Neural progenitor cell (in vitro differentiated cells): ENCODE results near the gene PIP4K2A. TPM values are rescaled to one million over a fixed set of nuclear protein-coding genes. Genes with fewer than 3 reads are reported as not detected.

ENCODE experiments used
- DNase-seq: peaks from one replicate; pipeline ENCODE4 v3.0.0-alpha.2; 2016; ENCODE audit warnings: low spot score
- H2AFZ ChIP-seq: fragments of 200-600 bp; sonication (generic); replicated peaks from 2 replicates; pipeline ENCODE4 v1.6.1; 2016; ENCODE audit warnings: antibody characterized with exemption
- H3F3A ChIP-seq: fragments of 200-600 bp; sonication (generic); 2 replicates; pipeline ENCODE4 v1.6.1; 2016; ENCODE audit warnings: antibody characterized with exemption, low read depth
- H3K27ac ChIP-seq: fragments of 200-600 bp; sonication (generic); 2 replicates; pipeline ENCODE4 v1.5.1; 2016; ENCODE audit warnings: mild to moderate bottlenecking
- H3K27me3 ChIP-seq: fragments of 200-600 bp; sonication (generic); 2 replicates; pipeline ENCODE4 v1.6.1; 2016; ENCODE audit warnings: mild to moderate bottlenecking, moderate library complexity
- H3K36me3 ChIP-seq: fragments of 200-600 bp; sonication (generic); 2 replicates; pipeline ENCODE4 v1.5.1; 2016
- H3K4me1 ChIP-seq: fragments of 200-600 bp; sonication (generic); 2 replicates; pipeline ENCODE4 v1.6.1; 2016; ENCODE audit warnings: mixed run types
- H3K4me2 ChIP-seq: fragments of 200-600 bp; sonication (generic); 2 replicates; pipeline ENCODE4 v1.6.1; 2016
- H3K4me3 ChIP-seq: fragments of 200-600 bp; sonication (generic); 2 replicates; pipeline ENCODE4 v1.5.1; 2016
- H3K79me2 ChIP-seq: fragments of 200-600 bp; sonication (generic); 2 replicates; pipeline ENCODE4 v1.6.1; 2016; ENCODE audit warnings: low read depth
- H3K9ac ChIP-seq: fragments of 200-600 bp; sonication (generic); 2 replicates; pipeline ENCODE4 v1.6.1; 2016
- H3K9me3 ChIP-seq: fragments of 200-600 bp; sonication (generic); 2 replicates; pipeline ENCODE4 v1.5.1; 2016; ENCODE audit warnings: low read depth
- H4K20me1 ChIP-seq: fragments of 200-600 bp; sonication (generic); 2 replicates; pipeline ENCODE4 v1.6.1; 2016; ENCODE audit warnings: low read depth
- H3K27ac Mint-ChIP-seq: 3 replicates; pipeline ENCODE4 v1.8.0; 2021; ENCODE audit warnings: mixed read lengths
- H3K27me3 Mint-ChIP-seq: 2 replicates; pipeline ENCODE4 v1.8.0; 2022; ENCODE audit warnings: low read depth, mild to moderate bottlenecking, inconsistent platforms, moderate library complexity, mixed read lengths; ENCODE audit not compliant: insufficient read depth
- H3K36me3 Mint-ChIP-seq: 3 replicates; pipeline ENCODE4 v1.8.0; 2021; ENCODE audit warnings: mixed read lengths
- H3K4me1 Mint-ChIP-seq: 3 replicates; pipeline ENCODE4 v1.8.0; 2021; ENCODE audit warnings: mixed read lengths
- H3K4me3 Mint-ChIP-seq: 3 replicates; pipeline ENCODE4 v1.8.0; 2021; ENCODE audit warnings: mild to moderate bottlenecking, moderate library complexity, mixed read lengths
- H3K9me3 Mint-ChIP-seq: 3 replicates; pipeline ENCODE4 v1.8.0; 2020; ENCODE audit warnings: mixed read lengths
- EZH2 ChIP-seq: fragments of 200-600 bp; sonication (generic); IDR thresholded peaks from 2 replicates; pipeline ENCODE4 v1.6.1; 2017; ENCODE audit warnings: antibody characterized with exemption, mild to moderate bottlenecking, moderate library complexity
- EZH2phosphoT487 ChIP-seq: fragments of 200-600 bp; sonication (generic); IDR thresholded peaks from 2 replicates; pipeline ENCODE4 v1.6.1; 2017; ENCODE audit warnings: antibody characterized with exemption
- total RNA-seq: library from RNA; depleted of rRNA; stranded (reverse); fragments of >200 nt; gene quantifications from 2 replicates; pipeline ENCODE4 v1.2.3, GENCODE V29; 2015; ENCODE audit warnings: low replicate concordance
- TF ChIP-seq, protein P1 (sequence below): fragments of 200-600 bp; sonication (generic); IDR thresholded peaks from 2 replicates; pipeline ENCODE4 v1.5.1; 2017; ENCODE audit warnings: antibody characterized with exemption, mild to moderate bottlenecking

The PIP4K2A gene
- total RNA-seq, 1 donor from 2014 or later, result 37.6 TPM

DNA sequence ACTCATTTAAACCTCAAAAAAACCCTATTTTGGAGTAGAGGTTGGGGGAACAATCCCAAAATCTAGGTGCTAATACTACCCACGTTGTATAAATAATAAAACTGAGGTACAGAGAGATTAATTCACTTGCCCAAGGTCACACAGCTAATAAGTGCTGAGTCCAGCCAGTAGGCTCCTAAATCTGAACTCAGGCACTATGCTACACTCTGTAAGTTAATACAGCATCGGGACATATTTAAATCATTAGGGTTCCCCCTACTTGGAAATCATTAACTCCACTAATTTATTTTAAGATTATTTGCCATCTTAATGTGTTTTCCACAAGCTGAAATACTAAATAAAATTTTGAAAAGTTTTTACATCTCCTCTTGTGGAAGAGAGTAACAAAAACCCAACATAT lies 24.2 kb downstream of the PIP4K2A start:
- H4K20me1 ChIP-seq, result peaks cover 11% of the 10 kb centered on the region
- H3K79me2 ChIP-seq, result peaks cover 94% of the 10 kb centered on the region
- TF ChIP-seq EZH2, result no peak
- TF ChIP-seq, protein P1, sequence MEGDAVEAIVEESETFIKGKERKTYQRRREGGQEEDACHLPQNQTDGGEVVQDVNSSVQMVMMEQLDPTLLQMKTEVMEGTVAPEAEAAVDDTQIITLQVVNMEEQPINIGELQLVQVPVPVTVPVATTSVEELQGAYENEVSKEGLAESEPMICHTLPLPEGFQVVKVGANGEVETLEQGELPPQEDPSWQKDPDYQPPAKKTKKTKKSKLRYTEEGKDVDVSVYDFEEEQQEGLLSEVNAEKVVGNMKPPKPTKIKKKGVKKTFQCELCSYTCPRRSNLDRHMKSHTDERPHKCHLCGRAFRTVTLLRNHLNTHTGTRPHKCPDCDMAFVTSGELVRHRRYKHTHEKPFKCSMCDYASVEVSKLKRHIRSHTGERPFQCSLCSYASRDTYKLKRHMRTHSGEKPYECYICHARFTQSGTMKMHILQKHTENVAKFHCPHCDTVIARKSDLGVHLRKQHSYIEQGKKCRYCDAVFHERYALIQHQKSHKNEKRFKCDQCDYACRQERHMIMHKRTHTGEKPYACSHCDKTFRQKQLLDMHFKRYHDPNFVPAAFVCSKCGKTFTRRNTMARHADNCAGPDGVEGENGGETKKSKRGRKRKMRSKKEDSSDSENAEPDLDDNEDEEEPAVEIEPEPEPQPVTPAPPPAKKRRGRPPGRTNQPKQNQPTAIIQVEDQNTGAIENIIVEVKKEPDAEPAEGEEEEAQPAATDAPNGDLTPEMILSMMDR, result no peak
- TF ChIP-seq EZH2phosphoT487, result no peak
- Mint-ChIP-seq H3K4me1 (peaks cover 3% of the 10 kb centered on the region), H3K9me3 (peaks cover 15% of the 10 kb centered on the region), H3K27ac (no peak overlapping the region), H3K4me3 (no peak overlapping the region), H3K36me3 (peaks cover 5% of the 10 kb centered on the region), H3K27me3 (no peaks in the 10 kb centered on the region)
- H3F3A ChIP-seq, result peaks cover 19% of the 10 kb centered on the region
- H3K27ac ChIP-seq, result no peak overlapping the region
- H2AFZ ChIP-seq, result no peak overlapping the region
- H3K9ac ChIP-seq, result no peak overlapping the region
- no peaks in the 10 kb centered on the region for H3K9me3 ChIP-seq
- no peak overlapping the region for H3K4me3 ChIP-seq
- no peaks in the 10 kb centered on the region for H3K36me3 ChIP-seq
- H3K4me1 ChIP-seq, result peaks cover 25% of the 10 kb centered on the region
- H3K4me2 ChIP-seq, result peak overlapping the region; percentile 65
- H3K27me3 ChIP-seq, result no peaks in the 10 kb centered on the region
- DNase-seq, result no peak

DNA sequence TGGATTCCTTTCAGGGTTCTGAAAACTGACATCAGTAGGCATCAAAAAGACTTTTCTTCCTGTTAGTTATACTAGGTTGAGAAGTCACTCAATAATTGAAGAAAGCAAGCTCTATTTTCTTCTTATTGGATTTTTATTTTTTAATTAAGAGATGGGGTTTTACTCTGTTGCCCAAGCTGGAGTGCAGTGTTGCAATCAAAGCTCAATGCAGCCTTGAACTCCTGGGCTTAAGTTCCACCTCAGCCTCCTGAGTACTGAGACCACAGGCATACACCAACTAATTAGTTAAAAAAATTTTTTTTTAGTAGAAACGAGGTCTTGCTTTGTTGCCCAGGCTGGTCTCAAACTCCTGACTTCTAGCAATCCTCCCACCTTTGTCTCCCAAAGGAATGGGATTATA lies 28.0 kb downstream of the PIP4K2A start:
- Histone ChIP-seq H2AFZ (no peak overlapping the region), H3K36me3 (no peaks in the 10 kb centered on the region), H4K20me1 (peaks cover 15% of the 10 kb centered on the region), H3F3A (peaks cover 14% of the 10 kb centered on the region), H3K4me3 (no peak overlapping the region), H3K27me3 (no peaks in the 10 kb centered on the region), H3K79me2 (peaks cover 73% of the 10 kb centered on the region), H3K27ac (no peak overlapping the region), H3K4me1 (peaks cover 23% of the 10 kb centered on the region), H3K4me2 (no peak overlapping the region), H3K9ac (no peak overlapping the region), H3K9me3 (no peaks in the 10 kb centered on the region)
- Mint-ChIP-seq H3K27ac (no peak overlapping the region), H3K4me3 (no peak overlapping the region), H3K4me1 (peaks cover 8% of the 10 kb centered on the region), H3K36me3 (peaks cover 3% of the 10 kb centered on the region), H3K27me3 (no peaks in the 10 kb centered on the region), H3K9me3 (peaks cover 6% of the 10 kb centered on the region)
- no peak for TF ChIP-seq EZH2phosphoT487
- TF ChIP-seq EZH2, result no peak
- TF ChIP-seq, protein P1, result no peak
- DNase-seq, result no peak

DNA sequence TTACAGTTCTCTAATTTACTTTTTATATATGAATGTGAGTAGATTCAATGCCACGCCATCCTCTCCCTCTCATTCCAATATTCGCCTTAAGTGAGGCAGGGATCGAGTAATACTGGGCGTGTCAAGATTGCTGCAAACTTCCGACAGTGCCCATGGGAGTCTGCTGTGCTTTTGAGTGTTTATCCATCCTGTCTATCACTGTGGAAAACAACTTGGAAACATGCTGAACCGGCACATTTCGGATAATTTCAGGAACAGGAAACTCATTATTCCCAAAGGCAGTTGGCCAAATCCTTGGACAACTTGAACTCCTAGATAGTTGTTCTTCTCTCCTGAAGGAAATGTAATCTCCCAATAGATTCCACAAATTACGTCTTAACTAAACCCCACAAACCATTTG lies 28.5 kb downstream of the PIP4K2A start:
- H3F3A ChIP-seq, result peaks cover 10% of the 10 kb centered on the region
- H3K4me2 ChIP-seq, result no peak overlapping the region
- H3K4me3 ChIP-seq, result no peak overlapping the region
- no peak for DNase-seq
- H3K27ac ChIP-seq, result no peak overlapping the region
- H3K4me1 ChIP-seq, result peaks cover 19% of the 10 kb centered on the region
- Mint-ChIP-seq H3K36me3 (peaks cover 3% of the 10 kb centered on the region), H3K4me1 (peaks cover 5% of the 10 kb centered on the region), H3K9me3 (peaks cover 6% of the 10 kb centered on the region), H3K27me3 (no peaks in the 10 kb centered on the region), H3K4me3 (no peak overlapping the region), H3K27ac (no peak overlapping the region)
- TF ChIP-seq, protein P1, result no peak
- TF ChIP-seq EZH2phosphoT487 (no peak), EZH2 (no peak)
- no peaks in the 10 kb centered on the region for H3K27me3 ChIP-seq
- H3K9ac ChIP-seq, result no peak overlapping the region
- peaks cover 14% of the 10 kb centered on the region for H4K20me1 ChIP-seq
- H3K36me3 ChIP-seq, result no peaks in the 10 kb centered on the region
- H3K9me3 ChIP-seq, result no peaks in the 10 kb centered on the region
- H2AFZ ChIP-seq, result no peak overlapping the region
- peaks cover 75% of the 10 kb centered on the region for H3K79me2 ChIP-seq
